Mammary epithelial cell (primary cell): ENCODE results near the gene FBXO44.

Experiments
- EZH2 ChIP-seq: IDR thresholded peaks from 2 replicates; pipeline ENCODE4 v1.6.1; 2012; ENCODE audit warnings: low read length, inconsistent platforms, borderline replicate concordance
- TF ChIP-seq, protein P1 (sequence below), 2 donors: IDR thresholded peaks in 1 of 2; conservative IDR thresholded peaks in 1 of 2; 2 replicates each; pipeline ENCODE4 v1.5.1; 2011 to 2012; ENCODE audit warnings: inconsistent platforms in 2 of 2, low read length in 2 of 2, mild to moderate bottlenecking in 2 of 2, control low read depth in 1 of 2, low read depth in 1 of 2; ENCODE audit not compliant: insufficient read depth in 1 of 2; ENCODE audit errors: extremely low read depth in 1 of 2

DNA sequence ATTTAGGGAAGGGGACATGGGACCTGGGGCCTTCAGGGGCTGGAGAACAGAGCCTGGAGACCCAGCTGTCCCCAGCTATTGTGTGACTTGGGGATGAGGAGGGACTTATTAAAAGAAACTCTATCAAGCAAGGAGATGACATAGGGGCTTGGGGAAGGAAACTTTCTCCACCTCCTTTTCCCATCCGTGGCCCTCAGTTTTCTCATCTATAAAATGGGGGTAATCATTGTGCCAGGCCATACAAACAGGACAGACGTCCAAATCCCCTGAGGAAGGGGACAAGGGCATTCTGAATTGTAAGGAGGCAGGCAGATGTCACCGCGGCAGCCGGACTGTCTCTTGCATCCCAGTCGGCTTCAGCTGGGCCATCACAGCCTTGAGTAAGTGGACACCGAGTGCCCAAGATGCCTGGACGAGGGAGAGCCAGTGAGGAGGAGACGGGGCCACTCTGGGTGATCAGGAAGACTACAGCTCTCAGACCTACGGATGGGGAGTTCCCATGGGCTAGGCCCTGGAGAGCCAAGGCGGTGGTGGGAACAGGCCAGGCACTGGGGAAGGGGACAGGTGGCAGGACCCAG is 2.4 kb upstream of the FBXO44 start:
- no peak for TF ChIP-seq EZH2
- TF ChIP-seq, protein P1, sequence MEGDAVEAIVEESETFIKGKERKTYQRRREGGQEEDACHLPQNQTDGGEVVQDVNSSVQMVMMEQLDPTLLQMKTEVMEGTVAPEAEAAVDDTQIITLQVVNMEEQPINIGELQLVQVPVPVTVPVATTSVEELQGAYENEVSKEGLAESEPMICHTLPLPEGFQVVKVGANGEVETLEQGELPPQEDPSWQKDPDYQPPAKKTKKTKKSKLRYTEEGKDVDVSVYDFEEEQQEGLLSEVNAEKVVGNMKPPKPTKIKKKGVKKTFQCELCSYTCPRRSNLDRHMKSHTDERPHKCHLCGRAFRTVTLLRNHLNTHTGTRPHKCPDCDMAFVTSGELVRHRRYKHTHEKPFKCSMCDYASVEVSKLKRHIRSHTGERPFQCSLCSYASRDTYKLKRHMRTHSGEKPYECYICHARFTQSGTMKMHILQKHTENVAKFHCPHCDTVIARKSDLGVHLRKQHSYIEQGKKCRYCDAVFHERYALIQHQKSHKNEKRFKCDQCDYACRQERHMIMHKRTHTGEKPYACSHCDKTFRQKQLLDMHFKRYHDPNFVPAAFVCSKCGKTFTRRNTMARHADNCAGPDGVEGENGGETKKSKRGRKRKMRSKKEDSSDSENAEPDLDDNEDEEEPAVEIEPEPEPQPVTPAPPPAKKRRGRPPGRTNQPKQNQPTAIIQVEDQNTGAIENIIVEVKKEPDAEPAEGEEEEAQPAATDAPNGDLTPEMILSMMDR (conservative IDR thresholded peaks at IDR 0.05 in 1 of 2, IDR thresholded peaks at IDR 0.05 in 1 of 2; ENCODE audit: extremely low read depth in 1 of 2, insufficient read depth in 1 of 2, low read depth in 1 of 2, low read length in 2 of 2): no peak
